Neuronal stem cell (in vitro differentiated cells): Measurements from ENCODE around the gene DRD4.
"Not testable (repeated sequence)": the region's sequence is repeated elsewhere in the genome, so short reads cannot be mapped to it uniquely, and the experiment has no call there.

ENCODE experiments used
- DNase-seq: peaks from one replicate; pipeline ENCODE4 v3.0.0-alpha.2; 2013; ENCODE audit warnings: low spot score
- H2AFZ ChIP-seq: one replicate; pipeline ENCODE4 v1.6.1; 2013; ENCODE audit warnings: mild to moderate bottlenecking, low read length, inconsistent platforms
- H2AK5ac ChIP-seq: 2 replicates; pipeline ENCODE4 v1.6.1; 2013; ENCODE audit warnings: low read depth, mild to moderate bottlenecking, inconsistent platforms, low read length, moderate library complexity, mixed read lengths
- H2BK120ac ChIP-seq: 2 replicates; pipeline ENCODE4 v1.6.1; 2013; ENCODE audit warnings: low read depth, mild to moderate bottlenecking, inconsistent platforms, low read length, moderate library complexity, mixed read lengths
- H2BK12ac ChIP-seq: one replicate; pipeline ENCODE4 v1.6.1; 2013; ENCODE audit warnings: low read length, inconsistent platforms
- H2BK15ac ChIP-seq: 2 replicates; pipeline ENCODE4 v1.6.1; 2013; ENCODE audit warnings: mild to moderate bottlenecking, low read length, inconsistent platforms, mixed read lengths
- H2BK5ac ChIP-seq: one replicate; pipeline ENCODE4 v1.6.1; 2013; ENCODE audit warnings: inconsistent platforms, mild to moderate bottlenecking, low read length, moderate library complexity
- H3K14ac ChIP-seq: one replicate; pipeline ENCODE4 v1.6.1; 2013; ENCODE audit warnings: low read length, inconsistent platforms
- H3K18ac ChIP-seq: 2 replicates; pipeline ENCODE4 v1.6.1; 2013; ENCODE audit warnings: low read length, inconsistent platforms
- H3K23ac ChIP-seq: 2 replicates; pipeline ENCODE4 v1.6.1; 2013; ENCODE audit warnings: low read depth, mild to moderate bottlenecking, mixed read lengths, low read length, inconsistent platforms; ENCODE audit not compliant: poor library complexity
- H3K27ac ChIP-seq: replicated peaks from 3 replicates; pipeline ENCODE4 v1.5.1; 2013; ENCODE audit warnings: low read length, inconsistent platforms
- H3K27me3 ChIP-seq, 3 experiments: 2 replicates each; pipeline ENCODE4 v1.6.1; 2013; ENCODE audit warnings: low read length in 3 of 3, mild to moderate bottlenecking in 2 of 3, inconsistent platforms in 1 of 3, low read depth in 1 of 3, mixed read lengths in 1 of 3, moderate library complexity in 1 of 3; ENCODE audit not compliant: control insufficient read depth in 3 of 3, insufficient read depth in 3 of 3
- H3K36me3 ChIP-seq, 2 donors: replicated peaks in 1 of 2; 2 replicates each; pipeline ENCODE4 v1.6.1; 2013; ENCODE audit warnings: low read length in 2 of 2; ENCODE audit not compliant: control insufficient read depth in 2 of 2, insufficient read depth in 2 of 2
- H3K4ac ChIP-seq: 2 replicates; pipeline ENCODE4 v1.6.1; 2013; ENCODE audit warnings: inconsistent platforms, mild to moderate bottlenecking, low read length, moderate library complexity
- H3K4me1 ChIP-seq, 2 donors: 1 replicate in 1 of 2; 2 replicates in 1 of 2; pipeline ENCODE4 v1.6.1; 2013; ENCODE audit warnings: low read length in 2 of 2, low read depth in 1 of 2; ENCODE audit not compliant: control insufficient read depth in 2 of 2, insufficient read depth in 1 of 2
- H3K4me2 ChIP-seq: one replicate; pipeline ENCODE4 v1.6.1; 2013; ENCODE audit warnings: mild to moderate bottlenecking, low read length, inconsistent platforms; ENCODE audit not compliant: insufficient read depth, poor library complexity, severe bottlenecking
- H3K4me3 ChIP-seq, 2 donors: 2 replicates each; pipeline ENCODE4 v1.5.1; 2013; ENCODE audit warnings: low read length in 2 of 2, mild to moderate bottlenecking in 2 of 2, inconsistent platforms in 1 of 2, moderate library complexity in 1 of 2
- H3K79me1 ChIP-seq: one replicate; pipeline ENCODE4 v1.6.1; 2013; ENCODE audit warnings: low read depth, mild to moderate bottlenecking, inconsistent platforms, low read length, moderate library complexity
- H3K9ac ChIP-seq: one replicate; pipeline ENCODE4 v1.6.1; 2013; ENCODE audit warnings: mild to moderate bottlenecking, low read depth, low read length, inconsistent platforms; ENCODE audit not compliant: poor library complexity
- H3K9me3 ChIP-seq, 2 donors: replicated peaks in 1 of 2; 2 replicates each; pipeline versions ENCODE3 to v1.6.1; 2013; ENCODE audit warnings: low read length in 2 of 2, mild to moderate bottlenecking in 2 of 2, inconsistent platforms in 1 of 2, low read depth in 1 of 2, mixed read lengths in 1 of 2, moderate library complexity in 1 of 2; ENCODE audit not compliant: control insufficient read depth in 2 of 2, insufficient read depth in 1 of 2
- H4K8ac ChIP-seq: one replicate; pipeline ENCODE4 v1.6.1; 2013; ENCODE audit warnings: low read depth, mild to moderate bottlenecking, inconsistent platforms, low read length, moderate library complexity
- H4K91ac ChIP-seq: one replicate; pipeline ENCODE4 v1.6.1; 2013; ENCODE audit warnings: low read length, low read depth, mild to moderate bottlenecking, inconsistent platforms; ENCODE audit not compliant: poor library complexity
- WGBS, 2 donors: extraction: QIAGEN DNeasy Blood & Tissue Kit; methylation state at CpG; one replicate each; pipeline ENCODE4 v1.1.7; 2013; ENCODE audit warnings: missing lambda C conversion rate in 2 of 2, mixed read lengths in 1 of 2; ENCODE audit not compliant: insufficient read length in 2 of 2, insufficient replicate concordance in 1 of 2; ENCODE audit errors: extremely low coverage in 2 of 2; 5-methylcytosine and 5-hydroxymethylcytosine counted together

Gene DRD4

DNA sequence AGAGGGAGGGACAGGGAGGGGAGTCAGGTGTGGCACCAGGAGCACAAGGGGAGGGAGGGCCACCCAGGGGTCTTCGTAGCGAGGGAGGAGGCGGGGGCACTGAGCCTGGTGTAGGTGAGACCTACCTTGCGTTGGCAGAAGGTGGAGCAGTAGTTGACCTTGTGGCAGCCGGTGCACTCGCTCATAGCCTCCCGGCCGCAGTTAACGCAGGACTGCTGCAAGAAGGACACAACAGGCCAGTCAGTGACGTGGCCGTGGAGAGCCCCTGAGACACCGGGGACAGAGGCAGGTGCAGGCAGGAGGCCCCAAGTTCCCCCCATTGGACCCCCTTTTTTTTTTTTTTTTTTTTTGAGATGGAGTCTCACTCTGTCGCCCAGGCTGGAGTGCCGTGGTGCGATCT lies 16.8 kb downstream of the DRD4 start:
- H3K36me3 ChIP-seq: peaks cover 9 to 69% of the 10 kb centered on the region in 2 donors
- no peak for DNase-seq

DNA sequence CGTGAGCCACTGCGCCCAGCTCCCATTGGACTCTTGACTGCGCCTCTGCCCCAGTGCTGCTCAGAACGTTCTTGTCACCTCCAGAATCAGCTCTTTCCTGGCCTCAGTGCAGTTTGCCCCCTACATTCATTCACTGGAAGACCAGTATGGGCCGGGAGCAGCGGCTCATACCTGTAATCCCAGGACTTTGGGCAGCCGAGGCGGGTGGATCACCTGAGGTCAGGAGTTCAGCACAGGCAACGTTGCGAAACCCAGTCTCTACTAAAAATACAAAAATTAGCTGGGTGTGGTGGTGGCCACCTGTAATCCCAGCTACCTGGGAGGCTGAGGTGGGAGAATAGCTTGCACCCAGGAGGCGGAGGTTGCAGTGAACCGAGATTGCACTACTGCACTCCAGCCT lies 17.4 kb downstream of the DRD4 start:
- peaks cover 12 to 74% of the 10 kb centered on the region in 2 donors for H3K36me3 ChIP-seq
- H2AFZ ChIP-seq, H3K23ac ChIP-seq, DNase-seq, H2BK5ac ChIP-seq, H3K18ac ChIP-seq, H2BK15ac ChIP-seq, H3K4me2 ChIP-seq, H2BK12ac ChIP-seq, H3K4me1 ChIP-seq, H3K27ac ChIP-seq, H3K79me1 ChIP-seq, H3K27me3 ChIP-seq, H3K4ac ChIP-seq, H4K8ac ChIP-seq, H2AK5ac ChIP-seq, H2BK120ac ChIP-seq, H4K91ac ChIP-seq, H3K9me3 ChIP-seq, H3K9ac ChIP-seq, H3K4me3 ChIP-seq, H3K14ac ChIP-seq: not testable (repeated sequence)
- WGBS, 2 donors: no CpG with 5 or more reads among the region's 12 CpGs

More for the DNA sequence above, 16.8 kb downstream of the DRD4 start:
- whole genome bisulfite sequencing, 2 donors: no CpG with 5 or more reads among the region's 15 CpGs
- peaks cover 1% of the 10 kb centered on the region for H3K79me1 ChIP-seq
- H2BK15ac ChIP-seq: no peak overlapping the region
- no peak overlapping the region for H2AFZ ChIP-seq
- no peak overlapping the region for H3K27ac ChIP-seq
- H3K27me3 ChIP-seq: no peaks in the 10 kb centered on the region
- no peaks in the 10 kb centered on the region for H3K4me1 ChIP-seq
- H3K14ac ChIP-seq: no peak overlapping the region
- H2AK5ac ChIP-seq: no peak overlapping the region
- no peak overlapping the region for H3K9ac ChIP-seq
- no peak overlapping the region for H2BK12ac ChIP-seq
- H3K4me3 ChIP-seq: no peak overlapping the region
- no peak overlapping the region for H4K91ac ChIP-seq
- no peak overlapping the region for H2BK5ac ChIP-seq
- H2BK120ac ChIP-seq: no peak overlapping the region
- H4K8ac ChIP-seq: no peak overlapping the region
- H3K23ac ChIP-seq: no peak overlapping the region
- H3K18ac ChIP-seq: no peak overlapping the region
- H3K4ac ChIP-seq: no peak overlapping the region
- H3K9me3 ChIP-seq: no peaks in the 10 kb centered on the region
- no peak overlapping the region for H3K4me2 ChIP-seq

GRCh38 chr11:655036-655726 lies 18.1 kb downstream of the DRD4 start:
- Histone ChIP-seq H2BK5ac (no peak overlapping the region), H3K36me3 (peaks cover 9 to 75% of the 10 kb centered on the region in 2 donors), H4K91ac (no peak overlapping the region), H3K9ac (no peak overlapping the region), H3K14ac (no peak overlapping the region), H2BK15ac (no peak overlapping the region), H3K27me3 (no peaks in the 10 kb centered on the region), H3K4ac (no peak overlapping the region), H2AFZ (no peak overlapping the region), H3K27ac (no peak overlapping the region), H3K4me2 (no peak overlapping the region), H3K9me3 (no peaks in the 10 kb centered on the region), H3K4me3 (no peak overlapping the region), H3K4me1 (no peaks in the 10 kb centered on the region), H3K18ac (no peak overlapping the region), H3K79me1 (peaks cover 4% of the 10 kb centered on the region), H2BK12ac (no peak overlapping the region), H4K8ac (no peak overlapping the region), H2AK5ac (no peak overlapping the region), H3K23ac (no peak overlapping the region), H2BK120ac (no peak overlapping the region)
- WGBS, 2 donors: no CpG with 5 or more reads among the region's 30 CpGs
- DNase-seq: no peak

- Histone ChIP-seq H4K91ac (no peak overlapping the region), H2BK5ac (no peak overlapping the region), H2BK120ac (no peak overlapping the region), H2AFZ (no peak overlapping the region), H3K14ac (peak overlapping the region; percentile 8), H3K9me3 (no peaks in the 10 kb centered on the region), H3K4me2 (no peak overlapping the region), H3K27me3 (no peaks in the 10 kb centered on the region), H3K23ac (no peak overlapping the region), H4K8ac (no peak overlapping the region), H3K4ac (no peak overlapping the region), H3K4me1 (no peaks in the 10 kb centered on the region), H3K79me1 (peaks cover 6% of the 10 kb centered on the region), H3K9ac (no peak overlapping the region), H3K18ac (no peak overlapping the region), H3K4me3 (no peak overlapping the region), H2AK5ac (no peak overlapping the region), H3K27ac (no peak overlapping the region), H3K36me3 (peaks cover 8 to 75% of the 10 kb centered on the region in 2 donors), H2BK12ac (no peak overlapping the region), H2BK15ac (no peak overlapping the region)
- no CpG with 5 or more reads among the region's 14 CpGs for WGBS, 2 donors
- no peak for DNase-seq
Measured at GRCh38 chr11:656426-656825, 19.4 kb downstream of the DRD4 start.
